GM19463 (cell line): ENCODE data around the gene VGLL4.

Experiments used
- ATAC-seq: cut with Tn5 transposase; IDR thresholded peaks from one replicate; pipeline ENCODE4 v1.9.1; 2021; ENCODE audit warnings: mild to moderate bottlenecking, moderate library complexity; ENCODE audit not compliant: unreplicated experiment

The VGLL4 gene

DNA sequence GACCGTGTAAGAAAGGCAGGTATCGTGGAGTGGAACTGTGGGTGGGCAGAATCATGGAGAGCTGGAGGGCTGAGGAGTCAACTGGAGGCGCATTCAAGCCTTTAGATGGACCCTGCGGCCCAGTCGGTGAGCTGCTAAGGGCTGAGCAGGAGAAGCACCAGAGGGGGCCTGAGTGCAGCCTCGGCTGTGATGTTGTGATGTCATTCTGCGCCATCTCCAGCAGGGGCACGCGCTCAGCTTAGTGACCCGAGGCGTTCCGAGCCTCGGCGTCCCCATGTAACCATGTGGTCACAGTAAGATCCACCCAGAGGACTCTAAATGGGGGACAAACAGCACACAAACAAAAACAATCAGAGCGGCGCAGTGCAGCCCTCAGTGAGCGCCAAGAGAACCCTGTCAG is 76.8 kb downstream of the VGLL4 start:
- no peak for ATAC-seq

DNA sequence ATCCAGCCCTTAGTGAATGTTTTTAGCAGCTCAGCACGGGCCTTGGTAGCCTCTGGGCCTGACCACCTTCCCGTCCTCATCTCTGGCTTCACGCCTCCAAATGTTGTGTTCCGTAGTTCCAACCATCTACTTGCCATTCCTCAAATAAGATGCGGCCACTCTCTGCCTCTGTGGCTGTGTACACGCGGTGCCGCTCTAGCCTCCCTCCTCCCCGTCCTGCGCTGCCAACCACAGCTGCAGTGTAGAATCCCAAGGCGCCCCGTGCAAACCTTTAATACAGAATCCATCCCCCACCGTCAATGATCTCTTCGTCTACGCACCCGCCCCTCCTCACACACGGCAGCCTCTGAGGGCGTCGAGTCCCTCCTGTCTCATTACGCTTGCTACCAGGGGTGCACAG is 77.2 kb downstream of the VGLL4 start:
- ATAC-seq: no peak

DNA sequence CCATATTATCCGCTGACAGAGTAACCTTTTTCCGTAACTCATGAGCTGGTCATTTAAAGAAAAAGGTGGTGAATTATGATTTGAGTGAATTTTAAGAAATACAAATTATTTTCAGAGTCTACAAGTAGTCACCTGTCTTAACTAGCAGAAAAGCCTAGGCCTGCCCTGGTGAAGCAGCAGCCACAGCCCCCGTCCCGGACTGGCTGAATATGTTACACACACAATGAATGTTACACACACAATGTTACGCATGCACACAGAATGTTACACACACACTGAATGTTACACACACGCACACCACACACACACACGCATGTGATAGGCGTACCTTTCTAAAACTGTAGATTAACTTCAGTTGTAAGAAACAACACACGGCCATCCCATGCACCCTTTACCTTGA is 77.8 kb downstream of the VGLL4 start:
- no peak for ATAC-seq

DNA sequence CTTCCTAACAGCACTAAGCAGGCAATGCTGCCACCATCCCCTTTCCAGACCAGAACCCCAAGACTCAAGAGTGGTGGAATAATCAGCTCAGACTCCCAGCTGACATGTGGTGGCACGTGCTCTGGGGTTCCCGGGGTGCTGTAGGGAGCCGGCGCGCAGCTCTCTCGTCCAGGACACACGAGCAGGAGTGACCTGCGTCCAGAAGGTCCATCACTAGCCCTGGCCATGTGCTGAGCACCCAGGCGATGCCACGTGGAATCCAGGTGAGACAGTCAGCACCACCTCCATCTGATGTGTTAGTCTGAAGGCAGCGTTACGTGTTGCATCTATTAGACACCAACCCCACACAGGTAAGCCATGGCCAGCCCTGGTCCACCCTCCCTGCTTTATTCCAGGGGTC is 78.2 kb downstream of the VGLL4 start:
- no peak for ATAC-seq

DNA sequence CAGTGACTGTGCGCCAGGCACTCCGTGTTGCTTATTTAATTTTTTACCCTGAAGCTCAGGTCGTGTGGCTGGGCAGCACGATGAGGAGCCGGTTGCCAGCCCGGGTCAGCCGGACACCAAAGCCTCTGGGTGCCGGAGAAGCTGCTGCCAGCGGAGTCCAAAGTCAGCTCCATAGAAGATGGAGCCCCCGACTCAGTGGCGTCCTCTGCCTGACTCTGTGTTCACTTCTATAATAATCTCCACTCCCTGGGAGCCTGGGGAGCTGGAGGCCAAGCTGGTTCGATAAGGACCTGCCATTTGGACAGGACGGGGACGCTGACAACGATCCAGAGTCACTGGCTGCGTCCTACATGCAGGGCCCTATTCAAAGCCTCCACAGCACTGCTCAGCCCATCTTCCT is 78.6 kb downstream of the VGLL4 start:
- no peak for ATAC-seq

DNA sequence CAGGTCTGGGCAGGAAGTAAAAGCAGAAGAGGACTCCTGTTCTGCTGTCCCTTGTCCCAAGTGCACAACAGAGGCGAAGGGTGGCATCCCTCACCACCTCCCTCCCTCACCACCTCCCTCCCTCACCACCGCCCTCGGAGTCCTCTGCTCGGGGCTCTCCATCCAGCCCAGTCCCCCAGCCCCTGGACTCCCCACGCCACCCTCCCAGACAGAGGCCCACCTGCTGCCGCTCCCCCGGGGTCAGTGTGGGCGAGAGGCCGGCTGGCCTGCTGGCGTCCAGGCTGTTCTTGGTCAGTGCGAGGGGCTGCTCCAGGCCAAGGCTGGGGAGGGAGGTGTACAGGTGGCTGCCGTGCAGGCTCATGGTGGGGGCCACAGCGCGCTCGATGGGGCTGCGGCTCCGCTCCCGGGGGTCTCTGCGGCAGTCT is 79.1 kb downstream of the VGLL4 start:
- ATAC-seq: no peak

DNA sequence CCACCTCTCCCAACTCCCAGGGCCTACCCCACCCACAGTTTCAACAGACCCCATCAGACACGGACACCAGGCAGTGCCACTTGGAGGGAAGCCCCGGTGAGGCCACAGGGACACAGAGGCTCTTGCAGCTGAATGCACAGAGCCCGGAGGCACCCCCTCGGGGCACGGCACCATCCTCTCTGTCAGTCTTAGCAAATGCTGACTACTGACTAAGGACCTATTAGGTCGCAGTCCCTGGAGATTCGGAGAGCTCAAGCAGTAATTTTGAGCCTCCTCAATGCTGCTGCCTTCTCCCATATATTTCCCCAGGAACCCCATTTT is 79.9 kb downstream of the VGLL4 start:
- no peak for ATAC-seq

DNA sequence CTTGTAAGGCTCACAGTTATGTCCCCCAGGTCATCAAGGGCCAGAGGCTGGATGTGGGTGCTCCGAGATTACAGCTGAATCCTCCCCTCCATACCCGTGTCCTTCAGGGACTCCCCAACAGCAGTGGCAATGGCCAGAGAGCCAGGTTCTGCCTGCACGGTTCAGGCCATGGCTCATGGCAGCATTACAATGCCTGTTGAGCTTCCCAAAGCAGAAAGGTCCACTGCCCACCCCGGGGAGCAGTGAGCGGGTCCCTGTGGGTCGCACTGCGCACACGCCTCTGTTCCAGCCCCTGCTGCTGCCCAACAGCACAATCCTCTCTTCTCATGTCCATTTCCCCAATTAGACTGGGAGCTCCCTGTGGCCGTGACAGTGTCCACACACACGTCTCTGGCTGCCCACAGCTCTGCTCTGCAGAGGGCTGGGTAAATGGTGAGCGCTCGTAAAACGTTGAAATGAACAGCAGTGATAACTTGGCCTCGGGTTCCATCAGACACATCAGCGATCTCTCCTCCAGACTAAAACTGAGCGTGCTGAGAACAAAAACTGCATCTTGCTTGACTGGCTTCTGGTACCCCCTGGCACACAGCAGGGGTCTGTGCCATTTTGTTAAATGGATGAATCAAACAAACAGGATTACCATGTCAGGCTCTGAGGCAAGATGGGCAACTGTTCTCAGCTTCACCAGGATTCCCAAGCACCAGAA is 80.4 kb downstream of the VGLL4 start:
- ATAC-seq: no peak

DNA sequence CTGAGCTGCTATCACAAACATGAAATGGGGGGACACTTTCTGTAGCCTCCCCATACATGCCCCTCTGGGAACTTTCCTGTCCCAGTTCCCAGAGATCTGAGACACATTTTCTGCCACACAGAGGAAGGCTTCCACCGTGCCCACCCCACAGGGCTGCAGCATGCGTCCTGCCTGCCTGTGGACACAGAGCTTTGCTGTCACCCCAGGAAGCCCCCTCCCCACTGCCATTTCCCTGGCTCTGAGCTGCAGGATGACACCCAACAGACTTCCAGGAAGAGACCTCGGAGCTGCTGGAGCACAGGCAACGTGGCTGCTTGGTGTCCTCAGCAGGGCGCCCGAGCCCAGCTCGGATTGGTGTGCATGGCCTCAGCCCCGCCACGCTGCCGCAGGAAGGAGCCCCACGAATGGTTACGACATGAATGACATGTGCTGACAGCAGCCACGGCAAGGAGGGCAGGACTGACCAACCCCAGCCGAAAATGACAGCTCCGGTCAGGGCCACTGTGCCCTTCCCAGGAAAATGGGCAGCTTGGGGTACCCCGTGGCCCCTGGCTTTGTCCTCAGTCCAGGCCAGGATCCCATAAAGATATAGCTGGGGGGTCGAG is 81.3 kb downstream of the VGLL4 start:
- ATAC-seq: no peak

DNA sequence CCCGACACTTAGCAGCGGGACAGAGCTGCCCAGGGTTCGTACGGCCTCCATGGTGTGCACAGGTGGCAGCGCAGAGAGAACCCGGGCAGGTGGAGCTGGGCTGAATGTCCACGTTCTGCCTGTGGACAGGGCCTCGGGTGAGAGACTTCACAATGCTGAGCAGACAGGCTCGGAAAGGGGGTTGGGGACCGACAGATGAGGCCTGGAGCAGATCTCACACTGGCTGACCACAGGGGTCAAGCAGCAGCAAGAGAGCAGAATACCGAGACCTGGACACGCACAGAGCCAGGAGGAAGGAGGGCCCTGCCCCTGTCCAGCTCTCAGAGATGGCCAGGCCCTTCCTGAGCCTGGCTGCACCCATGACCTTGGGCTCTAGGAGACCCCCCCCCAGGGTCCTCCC is 83.0 kb downstream of the VGLL4 start:
- no peak for ATAC-seq

DNA sequence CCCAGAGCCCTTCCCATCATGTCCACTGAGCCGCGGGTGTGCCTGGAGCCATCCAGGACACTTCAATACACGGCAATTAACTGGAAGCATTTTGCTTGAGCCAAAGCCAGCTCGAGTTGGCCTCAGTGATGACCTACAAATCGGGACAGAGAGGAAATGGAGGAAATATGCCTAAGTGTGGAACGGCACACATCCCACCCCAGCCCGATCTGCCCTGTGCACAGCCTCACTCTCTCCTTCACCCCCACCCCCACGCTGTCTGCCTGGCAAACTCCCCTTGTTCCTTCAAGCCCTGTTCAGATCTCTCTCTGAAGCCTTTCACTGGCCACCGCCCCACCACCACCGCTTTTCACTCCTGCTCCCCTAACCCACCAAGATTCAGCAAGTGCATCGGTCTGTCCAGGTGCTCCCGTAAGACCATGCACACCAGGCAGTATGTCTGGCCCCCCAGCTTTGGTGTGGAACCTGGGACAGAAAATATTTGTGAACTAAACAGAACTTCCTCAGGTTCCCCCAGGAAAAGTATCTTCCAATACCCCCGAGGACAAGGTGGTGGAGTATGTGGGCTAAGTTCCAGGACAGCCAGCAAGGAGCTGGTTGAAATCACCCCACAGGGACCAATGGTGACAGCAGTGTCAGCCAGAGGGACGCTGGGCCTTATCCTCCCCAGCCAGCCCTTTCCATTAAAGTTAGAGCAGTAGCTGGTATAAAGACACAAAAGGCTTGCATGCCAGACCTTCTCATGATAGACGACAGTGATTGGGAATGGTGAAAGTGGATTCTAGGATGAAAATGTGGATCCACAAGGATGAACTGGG is 83.7 kb downstream of the VGLL4 start:
- no peak for ATAC-seq

DNA sequence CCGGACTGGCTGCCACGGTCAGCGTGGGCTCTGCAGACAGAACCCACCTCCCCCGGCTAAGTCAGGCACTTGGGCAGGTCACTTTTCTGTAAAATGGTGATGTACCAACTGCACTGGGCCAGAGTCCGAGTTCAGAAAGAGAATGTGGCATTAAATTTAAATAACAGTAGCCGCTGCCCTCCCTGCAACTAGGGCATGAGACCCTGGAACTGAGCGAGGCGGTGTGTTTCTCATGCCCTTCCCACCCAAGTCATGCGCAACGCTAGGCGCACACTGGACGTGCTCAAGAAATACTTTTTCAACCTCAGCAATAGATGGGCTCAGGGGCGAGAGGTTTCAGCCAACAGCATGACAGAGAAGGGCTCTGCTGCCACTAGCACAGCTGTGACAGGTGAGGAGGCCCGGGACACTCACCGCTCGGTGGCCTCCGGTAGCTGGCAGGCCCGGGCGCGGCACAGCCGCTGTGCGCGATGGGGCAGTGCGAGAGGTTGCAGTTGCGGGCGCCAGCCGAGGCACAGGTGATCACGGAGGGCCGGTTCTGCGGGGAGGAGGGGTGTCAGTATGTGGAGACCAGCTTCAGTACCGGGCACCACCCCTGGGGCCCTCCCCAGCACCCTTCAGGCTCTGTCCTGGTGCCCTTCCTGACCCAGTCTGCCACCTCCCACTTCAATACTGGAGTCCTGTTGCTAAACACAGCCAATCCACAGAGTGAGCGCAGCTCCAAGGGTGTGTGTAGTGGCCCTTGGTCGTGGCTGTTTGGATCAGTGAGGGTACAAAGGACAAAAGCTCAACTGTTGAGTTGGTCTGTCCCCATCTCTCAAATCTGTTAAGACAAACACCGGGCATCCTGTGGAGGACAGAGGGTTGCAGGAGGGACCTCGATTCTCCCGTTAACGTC is 84.5 kb downstream of the VGLL4 start:
- no peak for ATAC-seq

DNA sequence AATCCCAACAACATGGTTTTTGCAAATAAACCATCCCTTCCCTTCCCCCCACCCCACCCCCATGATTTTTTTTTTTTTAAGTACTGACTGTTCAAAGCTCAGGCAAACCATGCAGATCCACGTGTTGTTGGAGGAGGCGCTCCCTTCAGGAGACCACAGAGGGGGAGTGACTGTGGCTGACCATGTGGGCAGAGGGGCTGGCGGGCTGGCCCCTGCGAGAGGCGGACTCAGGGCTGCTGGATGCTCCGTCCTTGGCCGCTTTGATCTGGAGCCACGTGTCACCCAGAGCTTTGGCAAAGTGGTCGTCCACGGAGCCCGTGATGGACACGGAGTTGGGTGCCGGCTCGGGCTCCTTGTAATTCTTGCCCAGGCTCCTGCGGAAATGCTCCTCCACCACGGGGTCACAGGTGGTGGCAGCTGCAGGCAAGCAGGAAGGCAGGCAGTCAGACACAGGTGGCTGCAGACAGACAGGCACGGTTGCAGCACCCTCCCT is 85.3 kb downstream of the VGLL4 start:
- no peak for ATAC-seq

DNA sequence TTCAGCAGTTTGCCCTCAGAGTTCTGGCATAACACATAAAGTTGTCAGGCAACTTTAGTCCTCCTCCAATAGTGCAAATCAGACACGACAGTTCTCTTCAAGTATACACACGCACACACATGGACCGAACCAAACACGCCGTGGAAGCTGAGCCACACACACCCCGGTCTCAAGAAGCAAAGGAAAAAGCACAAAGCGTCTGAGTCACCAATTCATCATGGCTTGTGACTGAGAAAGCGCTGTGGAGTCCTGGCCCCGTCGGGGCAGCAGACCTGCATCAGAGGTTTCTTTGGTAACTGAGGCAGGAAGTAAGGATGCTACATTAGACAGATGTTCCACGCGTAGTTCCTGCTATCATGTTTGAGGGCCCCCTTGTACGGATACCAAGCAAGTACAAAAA is 85.7 kb downstream of the VGLL4 start:
- no peak for ATAC-seq

DNA sequence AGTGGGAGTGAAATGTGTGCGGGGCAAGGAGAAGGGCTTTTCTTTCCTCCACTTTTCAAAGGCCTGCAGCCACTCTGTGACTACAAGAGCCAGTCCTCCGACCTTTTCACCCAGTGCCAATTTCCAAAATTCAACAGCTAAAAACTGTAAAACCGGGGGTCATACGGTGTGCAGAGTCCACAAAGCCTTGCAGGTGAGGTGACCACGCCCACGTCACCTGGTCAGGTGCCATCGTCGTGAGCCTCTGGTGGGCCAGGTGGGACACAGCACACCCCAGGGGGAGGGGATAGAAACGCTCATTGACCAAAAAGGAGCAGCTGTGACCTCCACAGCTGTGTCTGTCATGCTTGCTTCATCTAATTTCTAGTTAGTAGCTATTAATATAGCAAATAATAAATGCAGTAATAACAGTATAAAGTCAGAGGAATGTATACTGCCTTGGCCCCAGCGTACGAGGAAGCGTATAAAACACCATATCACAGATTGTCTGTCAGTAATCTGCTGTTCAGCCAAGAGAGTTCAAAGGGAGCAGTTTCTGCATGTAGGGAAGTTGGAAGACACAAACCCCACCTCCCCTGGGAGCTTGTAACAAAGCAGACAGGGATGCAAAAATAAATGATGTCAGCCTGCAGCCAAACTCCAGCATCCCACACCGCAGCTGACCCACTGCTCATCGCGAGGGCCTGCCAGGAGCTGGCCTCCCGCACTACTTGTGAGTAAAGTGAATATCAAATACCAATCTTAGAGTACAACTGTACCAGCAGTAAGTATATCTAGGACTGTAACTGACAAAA is 86.7 kb downstream of the VGLL4 start:
- ATAC-seq: no peak

DNA sequence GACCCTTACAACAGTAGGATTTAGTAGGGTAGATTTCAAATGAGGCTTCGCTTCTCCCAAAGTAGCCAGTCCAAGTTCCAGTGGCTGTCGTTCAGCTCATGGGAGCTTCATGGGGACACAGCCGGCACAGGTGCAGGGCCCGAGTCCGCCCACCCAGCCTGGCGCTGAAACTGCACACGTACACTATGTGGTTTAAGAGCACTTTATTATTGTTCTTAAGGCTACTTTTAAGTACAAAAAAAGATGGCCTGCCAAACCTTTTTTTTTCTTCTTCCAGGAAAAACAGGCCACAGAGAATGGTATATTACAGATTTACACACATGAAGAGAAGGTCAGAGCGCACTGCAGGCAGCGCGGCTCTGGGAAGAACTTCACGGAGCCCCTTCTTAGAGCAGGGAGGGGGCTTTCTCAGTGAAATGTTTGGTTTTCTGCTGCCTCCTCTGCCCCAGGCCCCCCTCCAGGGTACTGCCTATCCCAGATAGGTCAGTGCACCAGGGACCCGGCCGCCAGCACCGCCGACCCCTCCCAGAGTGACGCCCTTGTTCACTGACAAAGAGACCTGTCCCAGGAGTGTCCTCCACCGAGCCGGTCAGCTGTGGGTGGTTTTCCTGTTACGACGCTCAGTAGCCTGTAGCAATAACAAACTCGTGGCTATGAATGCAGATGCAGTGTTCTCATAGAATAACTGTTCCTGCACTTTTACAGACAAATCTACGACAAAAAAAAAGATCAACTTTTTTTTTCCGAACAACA is 87.7 kb downstream of the VGLL4 start:
- no peak for ATAC-seq

DNA sequence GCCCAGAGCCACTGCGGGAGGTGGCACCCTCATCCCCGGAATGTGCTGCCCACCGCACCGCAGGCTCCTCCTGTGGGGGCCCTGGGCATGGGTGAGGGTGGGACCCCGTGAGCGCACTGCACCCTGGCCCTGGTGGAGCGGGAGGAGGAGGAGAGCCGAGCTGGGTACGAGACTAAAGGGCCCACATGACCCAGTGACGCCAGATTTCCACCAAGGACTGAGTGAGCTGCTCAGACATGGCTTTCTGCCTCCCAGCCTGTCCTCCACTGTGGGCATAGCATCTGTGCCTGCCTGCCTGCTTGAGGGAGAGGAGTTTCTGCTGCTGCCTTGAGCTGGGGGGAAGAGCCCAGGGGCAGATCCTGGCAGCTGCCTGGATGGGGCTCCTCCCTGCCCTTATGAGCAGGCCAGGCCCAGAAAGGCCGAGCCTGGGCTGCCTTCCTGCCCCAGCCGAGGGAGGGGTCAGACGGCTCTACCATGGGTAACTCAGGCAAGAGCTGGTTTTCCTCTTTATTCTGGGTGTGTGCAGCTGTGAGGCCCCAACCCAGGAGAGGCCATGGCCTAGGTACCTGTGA is 88.4 kb downstream of the VGLL4 start:
- ATAC-seq: no peak

DNA sequence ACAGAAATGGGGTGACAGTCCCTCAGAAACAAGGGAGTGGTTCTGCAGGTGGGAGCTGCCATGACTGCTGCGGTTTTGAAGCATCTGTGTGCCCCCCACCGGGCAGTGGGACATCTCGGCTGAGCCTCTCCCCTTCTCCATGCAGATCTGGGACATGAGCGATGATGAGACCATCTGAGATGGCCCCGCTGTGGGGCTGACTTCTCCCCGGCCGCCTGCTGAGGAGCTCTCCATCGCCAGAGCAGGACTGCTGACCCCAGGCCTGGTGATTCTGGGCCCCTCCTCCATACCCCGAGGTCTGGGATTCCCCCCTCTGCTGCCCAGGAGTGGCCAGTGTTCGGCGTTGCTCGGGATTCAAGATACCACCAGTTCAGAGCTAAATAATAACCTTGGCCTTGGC is 89.0 kb downstream of the VGLL4 start:
- no peak for ATAC-seq

DNA sequence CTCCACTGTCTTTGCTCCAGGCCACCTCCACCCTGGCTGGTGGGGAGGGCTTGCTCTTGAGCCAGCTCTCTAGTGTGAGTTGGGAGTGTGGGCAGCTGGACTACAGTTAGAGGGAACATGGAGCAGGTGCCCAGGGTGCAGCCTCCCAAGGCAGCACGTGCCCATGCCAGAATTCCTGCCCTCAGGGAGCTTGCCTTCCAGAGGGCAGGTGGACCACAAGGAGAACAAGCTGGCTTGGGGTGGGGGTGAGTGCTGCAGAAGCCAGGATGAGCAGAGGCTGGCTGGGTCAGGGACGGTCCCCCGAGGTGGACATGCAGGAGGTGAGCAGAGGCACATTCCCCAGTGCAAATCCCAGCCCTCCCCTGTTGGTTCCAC is 89.5 kb downstream of the VGLL4 start:
- no peak for ATAC-seq
